Measurements from ENCODE around the gene BAD. TPM values are rescaled to one million over a fixed set of nuclear protein-coding genes. Genes with fewer than 3 reads are reported as not detected.

Gene BAD
- total and polyA plus RNA-seq, 2 of the 13 experiments (the other 11 are each of a cell fraction or from before 2014, with no cell fraction given), result 17.9 to 28.5 TPM

- TF ChIP-seq, protein P1, sequence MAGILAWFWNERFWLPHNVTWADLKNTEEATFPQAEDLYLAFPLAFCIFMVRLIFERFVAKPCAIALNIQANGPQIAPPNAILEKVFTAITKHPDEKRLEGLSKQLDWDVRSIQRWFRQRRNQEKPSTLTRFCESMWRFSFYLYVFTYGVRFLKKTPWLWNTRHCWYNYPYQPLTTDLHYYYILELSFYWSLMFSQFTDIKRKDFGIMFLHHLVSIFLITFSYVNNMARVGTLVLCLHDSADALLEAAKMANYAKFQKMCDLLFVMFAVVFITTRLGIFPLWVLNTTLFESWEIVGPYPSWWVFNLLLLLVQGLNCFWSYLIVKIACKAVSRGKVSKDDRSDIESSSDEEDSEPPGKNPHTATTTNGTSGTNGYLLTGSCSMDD (CRISPR knock-in tag; IDR thresholded peaks at IDR 0.05), result no peak
- TF ChIP-seq AHR (CRISPR knock-in tag; IDR thresholded peaks at IDR 0.05) (0 out of 2 replicates have a peak, but pooled peaks have one; percentile 59), FOXJ3 (CRISPR knock-in tag; IDR thresholded peaks at IDR 0.05; ENCODE audit: borderline replicate concordance) (no peak), ZNF747 (CRISPR knock-in tag; IDR thresholded peaks at IDR 0.05; ENCODE audit: borderline replicate concordance) (0 out of 2 replicates have a peak, but pooled peaks have one; percentile 52), SUZ12 (IDR thresholded peaks at IDR 0.05; ENCODE audit: low read depth, low read length) (no peak), ZNF337 (CRISPR knock-in tag; IDR thresholded peaks at IDR 0.05; ENCODE audit: borderline replicate concordance, low read depth) (no peak), ZNF572 (CRISPR knock-in tag; IDR thresholded peaks at IDR 0.05) (no peak), ZNF740 (CRISPR knock-in tag; IDR thresholded peaks at IDR 0.05) (peak; percentile 32; the same call in 1 of the 2 replicates), POGK (CRISPR knock-in tag; conservative IDR thresholded peaks at IDR 0.05) (no peak), TEAD3 (CRISPR knock-in tag; optimal IDR thresholded peaks at IDR 0.05; ENCODE audit: borderline replicate concordance) (no peak), ZBED4 (CRISPR knock-in tag; IDR thresholded peaks at IDR 0.05; ENCODE audit: borderline replicate concordance) (peak; percentile 32; the same call in 1 of the 2 replicates), NFKB2 (CRISPR knock-in tag; IDR thresholded peaks at IDR 0.05; ENCODE audit: borderline replicate concordance) (peak; percentile 80; the same call in 1 of the 2 replicates), CCAR2 (optimal IDR thresholded peaks at IDR 0.05; ENCODE audit: low read depth, low read length) (no peak), ZNF619 (CRISPR knock-in tag; IDR thresholded peaks at IDR 0.05) (no peak)
- TF ChIP-seq, protein P2, sequence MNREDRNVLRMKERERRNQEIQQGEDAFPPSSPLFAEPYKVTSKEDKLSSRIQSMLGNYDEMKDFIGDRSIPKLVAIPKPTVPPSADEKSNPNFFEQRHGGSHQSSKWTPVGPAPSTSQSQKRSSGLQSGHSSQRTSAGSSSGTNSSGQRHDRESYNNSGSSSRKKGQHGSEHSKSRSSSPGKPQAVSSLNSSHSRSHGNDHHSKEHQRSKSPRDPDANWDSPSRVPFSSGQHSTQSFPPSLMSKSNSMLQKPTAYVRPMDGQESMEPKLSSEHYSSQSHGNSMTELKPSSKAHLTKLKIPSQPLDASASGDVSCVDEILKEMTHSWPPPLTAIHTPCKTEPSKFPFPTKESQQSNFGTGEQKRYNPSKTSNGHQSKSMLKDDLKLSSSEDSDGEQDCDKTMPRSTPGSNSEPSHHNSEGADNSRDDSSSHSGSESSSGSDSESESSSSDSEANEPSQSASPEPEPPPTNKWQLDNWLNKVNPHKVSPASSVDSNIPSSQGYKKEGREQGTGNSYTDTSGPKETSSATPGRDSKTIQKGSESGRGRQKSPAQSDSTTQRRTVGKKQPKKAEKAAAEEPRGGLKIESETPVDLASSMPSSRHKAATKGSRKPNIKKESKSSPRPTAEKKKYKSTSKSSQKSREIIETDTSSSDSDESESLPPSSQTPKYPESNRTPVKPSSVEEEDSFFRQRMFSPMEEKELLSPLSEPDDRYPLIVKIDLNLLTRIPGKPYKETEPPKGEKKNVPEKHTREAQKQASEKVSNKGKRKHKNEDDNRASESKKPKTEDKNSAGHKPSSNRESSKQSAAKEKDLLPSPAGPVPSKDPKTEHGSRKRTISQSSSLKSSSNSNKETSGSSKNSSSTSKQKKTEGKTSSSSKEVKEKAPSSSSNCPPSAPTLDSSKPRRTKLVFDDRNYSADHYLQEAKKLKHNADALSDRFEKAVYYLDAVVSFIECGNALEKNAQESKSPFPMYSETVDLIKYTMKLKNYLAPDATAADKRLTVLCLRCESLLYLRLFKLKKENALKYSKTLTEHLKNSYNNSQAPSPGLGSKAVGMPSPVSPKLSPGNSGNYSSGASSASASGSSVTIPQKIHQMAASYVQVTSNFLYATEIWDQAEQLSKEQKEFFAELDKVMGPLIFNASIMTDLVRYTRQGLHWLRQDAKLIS (CRISPR knock-in tag; IDR thresholded peaks at IDR 0.05), result no peak
- TF ChIP-seq, protein P3, sequence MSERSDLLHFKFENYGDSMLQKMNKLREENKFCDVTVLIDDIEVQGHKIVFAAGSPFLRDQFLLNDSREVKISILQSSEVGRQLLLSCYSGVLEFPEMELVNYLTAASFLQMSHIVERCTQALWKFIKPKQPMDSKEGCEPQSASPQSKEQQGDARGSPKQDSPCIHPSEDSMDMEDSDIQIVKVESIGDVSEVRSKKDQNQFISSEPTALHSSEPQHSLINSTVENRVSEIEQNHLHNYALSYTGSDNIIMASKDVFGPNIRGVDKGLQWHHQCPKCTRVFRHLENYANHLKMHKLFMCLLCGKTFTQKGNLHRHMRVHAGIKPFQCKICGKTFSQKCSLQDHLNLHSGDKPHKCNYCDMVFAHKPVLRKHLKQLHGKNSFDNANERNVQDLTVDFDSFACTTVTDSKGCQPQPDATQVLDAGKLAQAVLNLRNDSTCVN (CRISPR knock-in tag; IDR thresholded peaks at IDR 0.05; ENCODE audit: borderline replicate concordance), result no peak
These were observed 49.7 kb downstream of the BAD start (continued) for GRCh38 chr11:64234647-64235379.
